Mucosa of descending colon (tissue), 3 donors: ENCODE data around the gene BCL7A. TPM values are rescaled to one million over a fixed set of nuclear protein-coding genes. Genes with fewer than 3 reads are reported as not detected.

Experiments
- ATAC-seq: fragments of 200-7000 bp; cut with Tn5 transposase; one replicate; pipeline ENCODE4 v1.9.1; 2020; ENCODE audit warnings: mild to moderate bottlenecking, moderate library complexity
- DNase-seq, 3 donors: peaks; one replicate each; pipeline ENCODE4 v3.0.0-alpha.2; 2020
- H3K36me3 ChIP-seq: fragments of 200-600 bp; one replicate; pipeline ENCODE4 v1.8.0; 2021; ENCODE audit warnings: low read depth, mild to moderate bottlenecking
- H3K4me1 ChIP-seq: fragments of 200-600 bp; one replicate; pipeline ENCODE4 v1.8.0; 2021; ENCODE audit warnings: low read depth, mild to moderate bottlenecking
- H3K4me3 ChIP-seq: fragments of 200-600 bp; one replicate; pipeline ENCODE4 v1.8.0; 2021; ENCODE audit warnings: mild to moderate bottlenecking
- H3K9me3 ChIP-seq: fragments of 200-600 bp; one replicate; pipeline ENCODE4 v1.8.0; 2021; ENCODE audit warnings: mild to moderate bottlenecking
- intact Hi-C, 2 donors: fragments of 100-400 bp; cut with DNase I in 1 of 2; cut with micrococcal nuclease in 1 of 2; formaldehyde crosslinking; loops; one replicate each; pipeline versions ENCODE4 v1.11.0 to v1.11.1; 2022; cut with DNase I, micrococcal nuclease
- total RNA-seq, 3 donors: library from RNA; stranded (reverse); fragmentation: NEBNext Ultra II Directional in 2 of 3; extraction: Animal tissue kit (Norgen Biotek cat#: 25700) in 2 of 3; gene quantifications; one replicate each; pipeline versions ENCODE4 v1.2.1 to v1.2.4, GENCODE V29; 2021 to 2023
- TF ChIP-seq, protein P1 (sequence below): fragments of 200-600 bp; IDR thresholded peaks from one replicate; pipeline ENCODE4 v1.8.0; 2022; ENCODE audit warnings: antibody characterized with exemption, mild to moderate bottlenecking
- donor health status: DM: no; HTN: no; CAD: no; lungs with moderate emphysema.
- donor health status: DM: no; HTN: no; CAD: no.
- donor health status: DM: no; HTN: yes; CAD: no.

BCL7A gene
- total RNA-seq, 3 donors from 2014 or later: 5.2 to 11.6 (median 5.7) TPM

DNA sequence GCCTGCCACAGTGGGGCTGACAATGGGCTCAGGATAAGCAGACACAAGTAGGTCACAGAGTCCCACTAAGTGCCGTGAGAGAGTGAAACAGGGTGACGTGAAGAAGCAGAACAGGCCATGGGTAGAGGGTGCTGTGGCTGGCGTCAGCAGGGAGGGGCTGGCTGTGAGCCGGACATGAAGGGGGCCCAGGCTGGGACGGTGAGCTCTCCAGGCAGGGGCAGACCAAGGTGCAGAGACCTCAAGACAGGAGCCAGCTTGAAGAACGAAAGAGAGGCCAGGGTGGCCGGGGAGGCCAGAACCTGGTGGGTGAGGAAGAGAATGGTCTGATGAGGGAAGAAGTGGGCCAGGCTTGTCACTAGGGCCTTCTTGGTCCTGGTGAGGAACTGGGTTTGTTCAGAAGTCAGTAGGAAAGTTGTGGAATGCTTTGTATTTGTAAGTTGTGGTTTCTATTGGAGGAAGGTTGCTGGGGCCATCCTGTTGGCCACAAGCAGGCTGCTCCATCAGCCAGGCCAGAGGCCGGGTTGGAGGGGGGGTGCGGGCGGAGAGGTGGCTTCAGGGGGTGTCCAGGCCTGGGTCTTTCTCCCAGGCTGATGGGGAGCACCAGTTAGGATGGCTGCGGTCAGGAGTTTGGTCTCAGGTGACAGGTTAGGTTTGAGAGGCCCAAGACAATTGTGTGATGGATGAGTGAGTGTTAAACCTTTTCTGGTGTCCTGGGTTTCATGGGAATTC lies 35.5 kb downstream of the BCL7A start:
- no peak for ATAC-seq
- H3K36me3 ChIP-seq: peaks cover 3% of the 10 kb centered on the region
- no peaks in the 10 kb centered on the region for H3K9me3 ChIP-seq
- TF ChIP-seq, protein P1, sequence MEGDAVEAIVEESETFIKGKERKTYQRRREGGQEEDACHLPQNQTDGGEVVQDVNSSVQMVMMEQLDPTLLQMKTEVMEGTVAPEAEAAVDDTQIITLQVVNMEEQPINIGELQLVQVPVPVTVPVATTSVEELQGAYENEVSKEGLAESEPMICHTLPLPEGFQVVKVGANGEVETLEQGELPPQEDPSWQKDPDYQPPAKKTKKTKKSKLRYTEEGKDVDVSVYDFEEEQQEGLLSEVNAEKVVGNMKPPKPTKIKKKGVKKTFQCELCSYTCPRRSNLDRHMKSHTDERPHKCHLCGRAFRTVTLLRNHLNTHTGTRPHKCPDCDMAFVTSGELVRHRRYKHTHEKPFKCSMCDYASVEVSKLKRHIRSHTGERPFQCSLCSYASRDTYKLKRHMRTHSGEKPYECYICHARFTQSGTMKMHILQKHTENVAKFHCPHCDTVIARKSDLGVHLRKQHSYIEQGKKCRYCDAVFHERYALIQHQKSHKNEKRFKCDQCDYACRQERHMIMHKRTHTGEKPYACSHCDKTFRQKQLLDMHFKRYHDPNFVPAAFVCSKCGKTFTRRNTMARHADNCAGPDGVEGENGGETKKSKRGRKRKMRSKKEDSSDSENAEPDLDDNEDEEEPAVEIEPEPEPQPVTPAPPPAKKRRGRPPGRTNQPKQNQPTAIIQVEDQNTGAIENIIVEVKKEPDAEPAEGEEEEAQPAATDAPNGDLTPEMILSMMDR: no peak
- no peak for DNase-seq
- intact Hi-C loops: no loop called here
- no peak overlapping the region for H3K4me3 ChIP-seq
- H3K4me1 ChIP-seq: peaks cover 11% of the 10 kb centered on the region

- TF ChIP-seq, protein P1: no peak
- DNase-seq (no peak), ATAC-seq (no peak)
- Histone ChIP-seq H3K36me3 (peaks cover 3% of the 10 kb centered on the region), H3K4me3 (no peak overlapping the region), H3K9me3 (no peaks in the 10 kb centered on the region), H3K4me1 (peaks cover 17% of the 10 kb centered on the region)
- intact Hi-C loops: no loop called here
Observed at GRCh38 chr12:122057769-122058168, 36.1 kb downstream of the BCL7A start.

DNA sequence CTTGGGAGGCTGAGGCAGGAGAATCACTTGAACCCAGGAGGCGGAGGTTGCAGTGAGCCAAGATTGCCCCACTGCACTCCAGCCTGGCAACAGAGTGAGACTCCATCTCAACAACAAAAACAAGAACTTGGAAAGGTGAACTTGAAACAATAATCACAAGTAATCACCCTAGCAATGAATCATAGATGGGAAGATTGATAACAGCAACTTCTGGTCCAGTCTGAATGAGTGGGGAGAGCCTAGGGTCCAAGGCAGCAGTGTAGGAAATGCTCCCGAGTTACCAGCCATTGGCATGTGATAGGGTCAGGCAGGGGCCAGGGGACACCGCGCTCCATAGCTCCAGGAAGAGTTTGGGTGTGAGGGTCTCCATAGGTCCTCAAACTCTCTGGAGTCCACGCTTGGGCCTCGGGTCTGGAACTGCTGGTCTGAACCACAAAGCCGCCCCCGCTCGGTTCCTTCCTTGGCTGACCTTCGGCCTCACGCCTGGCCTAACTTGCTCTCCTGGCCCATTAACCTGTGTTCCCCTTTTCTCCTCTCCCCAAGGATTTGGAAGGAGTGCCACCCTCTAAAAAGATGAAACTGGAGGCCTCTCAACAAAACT lies 37.0 kb downstream of the BCL7A start:
- H3K4me1 ChIP-seq: peaks cover 26% of the 10 kb centered on the region
- no peak for DNase-seq
- H3K36me3 ChIP-seq: peaks cover 3% of the 10 kb centered on the region
- ATAC-seq: no peak
- H3K9me3 ChIP-seq: no peaks in the 10 kb centered on the region
- no peak overlapping the region for H3K4me3 ChIP-seq
- intact Hi-C loops: no loop called here
- TF ChIP-seq, protein P1: no peak

GRCh38 chr12:122059203-122059960 lies 37.7 kb downstream of the BCL7A start:
- Histone ChIP-seq H3K36me3 (peaks cover under 1% of the 10 kb centered on the region), H3K4me3 (no peak overlapping the region), H3K9me3 (no peaks in the 10 kb centered on the region), H3K4me1 (peaks cover 31% of the 10 kb centered on the region)
- TF ChIP-seq, protein P1: no peak
- ATAC-seq: no peak
- DNase-seq: no peak
- intact Hi-C loops: no loop called here

DNA sequence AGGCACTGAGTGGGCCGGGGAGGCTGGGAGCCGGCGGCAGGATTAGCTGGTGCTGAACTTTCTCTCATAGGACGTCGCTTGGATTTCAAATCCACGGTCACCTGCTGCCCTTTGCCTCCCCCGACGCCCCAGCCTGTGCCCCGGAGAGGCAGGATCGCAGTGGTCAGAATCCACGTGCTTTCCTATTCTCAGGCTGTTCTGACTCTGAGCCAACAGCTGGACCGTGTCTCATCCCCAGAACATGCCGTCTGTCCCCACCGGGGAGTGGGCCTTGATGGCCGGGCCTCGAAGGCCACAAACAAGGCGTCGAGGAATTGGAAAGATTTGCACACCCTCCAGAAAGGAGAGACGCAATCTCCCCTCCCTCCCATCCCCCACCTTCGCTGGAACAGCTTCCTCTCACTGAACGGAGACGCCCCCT lies 38.4 kb downstream of the BCL7A start:
- intact Hi-C loops: no loop called here
- Histone ChIP-seq H3K36me3 (no peaks in the 10 kb centered on the region), H3K9me3 (no peaks in the 10 kb centered on the region), H3K4me3 (no peak overlapping the region), H3K4me1 (peaks cover 29% of the 10 kb centered on the region)
- ATAC-seq (no peak), DNase-seq (no peak)
- TF ChIP-seq, protein P1: no peak
